Activated naive CD4-positive, alpha-beta T cell treated with anti-CD3 and anti-CD28 coated beads, Interleukin-2, amount 10 ng/mL, durations not matched to agents 7 days and 5 days (primary cell): ENCODE results near the gene CAMTA1.
"Not testable (repeated sequence)": the region's sequence is repeated elsewhere in the genome, so short reads cannot be mapped to it uniquely, and the experiment has no call there.

Experiments used
- CTCF ChIA-PET: fragments of 350-600 bp; sonication (Branson Sonifier 250); formaldehyde crosslinking; loops from one replicate; lab custom pipeline; 2021; ENCODE audit warnings: antibody characterized with exemption; lab: Charles Lee
- DNase-seq: peaks from one replicate; pipeline ENCODE4 v3.0.0-alpha.2; 2020
- H3K27ac Mint-ChIP-seq: one replicate; pipeline ENCODE4 v1.8.0; 2021; ENCODE audit warnings: mild to moderate bottlenecking, moderate library complexity, mixed read lengths
- H3K27me3 Mint-ChIP-seq: one replicate; pipeline ENCODE4 v1.8.0; 2021; ENCODE audit warnings: mild to moderate bottlenecking, mixed read lengths
- H3K36me3 Mint-ChIP-seq: one replicate; pipeline ENCODE4 v1.8.0; 2021; ENCODE audit warnings: mixed read lengths
- H3K4me1 Mint-ChIP-seq: one replicate; pipeline ENCODE4 v1.8.0; 2021; ENCODE audit warnings: mixed read lengths
- H3K4me3 Mint-ChIP-seq: one replicate; pipeline ENCODE4 v1.8.0; 2021; ENCODE audit warnings: mild to moderate bottlenecking, moderate library complexity, mixed read lengths
- H3K9me3 Mint-ChIP-seq: one replicate; pipeline ENCODE4 v1.8.0; 2021; ENCODE audit warnings: mixed read lengths

Gene CAMTA1

DNA sequence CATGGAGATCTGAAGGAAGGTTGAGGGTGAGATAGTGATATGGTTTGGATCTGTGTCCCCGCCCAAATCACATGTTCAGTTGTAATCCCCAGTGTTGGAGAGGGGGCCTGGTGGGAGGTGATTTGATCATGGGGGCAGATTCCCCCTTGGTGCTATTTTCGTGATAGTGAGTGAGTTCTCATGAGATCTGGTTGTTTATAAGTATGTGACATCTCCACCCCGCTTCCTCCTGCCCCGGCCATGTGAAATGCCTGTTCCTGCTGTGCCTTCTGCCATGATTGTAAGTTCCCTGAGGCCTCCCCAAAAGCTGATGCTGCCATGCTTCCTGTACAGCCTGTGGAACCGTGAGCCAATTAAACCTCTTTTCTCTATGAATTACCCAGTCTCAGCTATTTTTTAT is 533.9 kb downstream of the CAMTA1 start:
- CTCF ChIA-PET = interaction anchor here (0.6 kb wide), 1 partner anchor 236 kb away, joined by 4 read pairs; no protein-coding TSS in a partner anchor
- Mint-ChIP-seq H3K27ac (no peak overlapping the region), H3K27me3 (peaks cover 4% of the 10 kb centered on the region), H3K4me3 (no peak overlapping the region), H3K36me3 (no peaks in the 10 kb centered on the region), H3K9me3 (no peaks in the 10 kb centered on the region), H3K4me1 (no peaks in the 10 kb centered on the region)
- no peak for DNase-seq

DNA sequence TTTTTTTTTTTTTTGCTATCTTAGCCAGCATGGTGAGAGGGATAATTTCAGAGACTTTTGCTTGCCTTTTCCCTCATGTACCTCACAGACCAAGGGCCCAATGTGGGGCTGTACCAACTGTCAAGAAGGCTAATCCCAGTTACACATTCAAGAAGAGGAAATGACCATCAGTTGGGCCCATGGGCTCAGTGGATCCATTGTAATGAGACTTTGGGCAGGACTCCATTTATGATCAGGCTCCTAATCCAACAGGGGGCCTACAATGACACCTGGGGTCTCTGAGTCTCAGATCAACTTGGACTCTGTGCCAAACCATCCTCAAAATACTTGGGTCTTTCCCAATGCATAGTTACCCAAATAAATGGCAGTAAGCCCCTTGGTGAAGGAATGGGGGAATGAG is 535.4 kb downstream of the CAMTA1 start:
- H3K9me3 Mint-ChIP-seq = no peaks in the 10 kb centered on the region
- H3K36me3 Mint-ChIP-seq = no peaks in the 10 kb centered on the region
- H3K27ac Mint-ChIP-seq = no peak overlapping the region
- no peak for DNase-seq
- peaks cover 5% of the 10 kb centered on the region for H3K27me3 Mint-ChIP-seq
- no peaks in the 10 kb centered on the region for H3K4me1 Mint-ChIP-seq
- H3K4me3 Mint-ChIP-seq = no peak overlapping the region
- CTCF ChIA-PET = no interaction called here

- H3K27ac Mint-ChIP-seq = no peak overlapping the region
Measured at GRCh38 chr1:7322283-7322785, 537.1 kb downstream of the CAMTA1 start.

GRCh38 chr1:7322912-7323311 is 537.7 kb downstream of the CAMTA1 start:
- Mint-ChIP-seq H3K4me1 (no peaks in the 10 kb centered on the region), H3K4me3 (no peak overlapping the region), H3K36me3 (no peaks in the 10 kb centered on the region), H3K27ac (no peak overlapping the region), H3K27me3 (peaks cover 5% of the 10 kb centered on the region), H3K9me3 (no peaks in the 10 kb centered on the region)
- CTCF ChIA-PET = no interaction called here
- no peak for DNase-seq

More at GRCh38 chr1:7322283-7322785, 537.1 kb downstream of the CAMTA1 start:
- no peak for DNase-seq
- no peaks in the 10 kb centered on the region for H3K4me1 Mint-ChIP-seq
- CTCF ChIA-PET = no interaction called here
- H3K36me3 Mint-ChIP-seq = no peaks in the 10 kb centered on the region
- no peaks in the 10 kb centered on the region for H3K9me3 Mint-ChIP-seq
- H3K27me3 Mint-ChIP-seq = peaks cover 5% of the 10 kb centered on the region
- no peak overlapping the region for H3K4me3 Mint-ChIP-seq

GRCh38 chr1:7325254-7325653 is 540.0 kb downstream of the CAMTA1 start:
- H3K36me3 Mint-ChIP-seq = no peaks in the 10 kb centered on the region
- CTCF ChIA-PET = no interaction called here

GRCh38 chr1:7326366-7326765 is 541.1 kb downstream of the CAMTA1 start:
- no peak for DNase-seq
- H3K36me3 Mint-ChIP-seq = no peaks in the 10 kb centered on the region
- H3K27me3 Mint-ChIP-seq = peaks cover 5% of the 10 kb centered on the region
- H3K4me1 Mint-ChIP-seq = no peaks in the 10 kb centered on the region
- CTCF ChIA-PET = no interaction called here
- no peak overlapping the region for H3K27ac Mint-ChIP-seq
- no peaks in the 10 kb centered on the region for H3K9me3 Mint-ChIP-seq
- H3K4me3 Mint-ChIP-seq = no peak overlapping the region

More at GRCh38 chr1:7325254-7325653, 540.0 kb downstream of the CAMTA1 start:
- no peak overlapping the region for H3K27ac Mint-ChIP-seq
- peaks cover 5% of the 10 kb centered on the region for H3K27me3 Mint-ChIP-seq
- H3K4me3 Mint-ChIP-seq = no peak overlapping the region
- H3K9me3 Mint-ChIP-seq = no peaks in the 10 kb centered on the region
- no peak for DNase-seq
- no peaks in the 10 kb centered on the region for H3K4me1 Mint-ChIP-seq

- H3K4me3 Mint-ChIP-seq = no peak overlapping the region
- H3K27me3 Mint-ChIP-seq = peaks cover 5% of the 10 kb centered on the region
- H3K9me3 Mint-ChIP-seq = no peaks in the 10 kb centered on the region
- DNase-seq = no peak
- no peaks in the 10 kb centered on the region for H3K4me1 Mint-ChIP-seq
- no peaks in the 10 kb centered on the region for H3K36me3 Mint-ChIP-seq
- CTCF ChIA-PET = no interaction called here
- no peak overlapping the region for H3K27ac Mint-ChIP-seq
Measured at GRCh38 chr1:7327849-7328248, 542.6 kb downstream of the CAMTA1 start.

DNA sequence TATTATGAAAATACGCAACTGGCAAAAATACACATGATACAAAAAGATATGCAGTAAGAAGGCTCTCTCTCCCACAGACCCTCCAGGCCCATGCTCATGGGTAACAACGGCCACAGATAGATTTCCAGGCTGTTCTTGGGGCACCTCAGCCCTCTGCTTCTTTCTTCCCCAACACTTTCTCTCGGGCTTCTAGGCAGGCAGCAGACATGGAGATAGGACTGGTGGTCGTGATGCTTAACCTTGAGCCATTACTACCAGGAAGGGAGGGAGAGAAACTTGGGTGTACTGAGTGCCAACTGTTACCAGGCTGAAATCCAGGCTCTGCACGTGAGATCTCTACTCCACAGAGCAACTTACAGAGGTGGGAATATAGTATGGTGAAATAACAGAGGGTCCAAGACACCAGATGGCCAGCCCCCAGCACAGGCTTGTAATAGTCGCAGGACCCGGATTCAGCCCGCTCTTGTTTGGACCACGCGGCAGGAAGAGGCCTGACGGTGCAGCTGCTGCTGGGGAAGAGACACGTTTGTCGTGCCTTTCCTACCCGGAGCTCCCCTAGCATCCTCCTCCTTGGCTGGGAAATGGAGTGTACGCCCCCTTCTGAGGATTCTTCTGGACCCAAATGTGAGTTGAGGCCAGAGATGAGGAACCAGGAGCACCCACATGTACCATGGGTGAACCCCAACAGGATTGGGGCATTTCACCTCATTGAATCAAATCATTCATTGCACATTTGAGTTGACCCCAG is 544.8 kb downstream of the CAMTA1 start:
- CTCF ChIA-PET = no interaction called here
- no peak for DNase-seq
- Mint-ChIP-seq H3K4me3 (no peak overlapping the region), H3K9me3 (no peaks in the 10 kb centered on the region), H3K4me1 (no peaks in the 10 kb centered on the region), H3K27me3 (peaks cover 5% of the 10 kb centered on the region), H3K27ac (no peak overlapping the region), H3K36me3 (no peaks in the 10 kb centered on the region)

DNA sequence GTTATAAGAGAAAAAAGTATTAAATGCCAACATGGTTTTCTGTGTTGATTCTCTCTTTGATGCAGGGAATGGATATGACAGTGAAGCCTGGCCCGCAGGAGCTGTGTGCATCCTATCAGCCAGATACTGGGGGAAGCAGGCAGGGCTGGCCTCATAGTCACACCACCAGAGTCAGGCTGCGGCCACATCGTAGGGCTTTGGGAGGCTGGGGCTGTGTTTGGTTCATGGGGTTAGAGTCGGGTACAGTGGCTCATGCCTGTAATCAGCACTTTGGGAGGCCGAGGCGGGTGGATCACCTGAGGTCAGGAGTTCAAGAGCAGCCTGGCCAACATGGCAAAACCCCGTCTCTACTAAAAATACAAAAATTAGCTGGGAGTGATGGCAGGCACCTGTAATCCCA is 545.5 kb downstream of the CAMTA1 start:
- H3K9me3 Mint-ChIP-seq = not testable (repeated sequence)

GRCh38 chr1:7331926-7332535 is 546.8 kb downstream of the CAMTA1 start:
- Mint-ChIP-seq H3K4me1 (no peaks in the 10 kb centered on the region), H3K36me3 (no peaks in the 10 kb centered on the region), H3K27me3 (no peaks in the 10 kb centered on the region), H3K4me3 (no peak overlapping the region), H3K9me3 (no peaks in the 10 kb centered on the region), H3K27ac (no peak overlapping the region)
- no peak for DNase-seq
- CTCF ChIA-PET = no interaction called here

More for the DNA sequence above, 545.5 kb downstream of the CAMTA1 start:
- H3K4me3 Mint-ChIP-seq, H3K27me3 Mint-ChIP-seq, H3K4me1 Mint-ChIP-seq, DNase-seq, H3K36me3 Mint-ChIP-seq, CTCF ChIA-PET, H3K27ac Mint-ChIP-seq: not testable (repeated sequence)

DNA sequence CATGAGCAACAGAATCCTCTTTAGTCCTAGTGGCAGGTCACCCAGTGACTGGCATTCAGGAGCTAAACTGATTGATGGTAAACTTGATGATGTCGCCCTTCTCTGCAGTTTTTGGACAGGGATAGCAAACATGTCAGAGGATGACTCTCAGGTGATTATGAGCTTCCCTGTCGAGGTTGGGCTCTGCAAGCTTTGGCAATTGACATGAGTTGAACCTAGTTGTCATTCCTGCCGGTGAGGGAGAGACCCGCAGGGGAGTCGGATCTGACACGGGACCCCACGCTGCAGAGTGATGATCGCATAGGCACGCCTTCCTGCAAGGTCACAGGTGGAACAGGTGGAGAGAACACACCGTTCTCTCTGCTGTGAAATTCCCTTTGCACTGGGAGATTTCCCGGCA is 547.8 kb downstream of the CAMTA1 start:
- H3K27ac Mint-ChIP-seq = no peak overlapping the region
- H3K36me3 Mint-ChIP-seq = no peaks in the 10 kb centered on the region
- DNase-seq = no peak
- no peak overlapping the region for H3K4me3 Mint-ChIP-seq
- no peaks in the 10 kb centered on the region for H3K4me1 Mint-ChIP-seq
- no peaks in the 10 kb centered on the region for H3K9me3 Mint-ChIP-seq
- CTCF ChIA-PET = no interaction called here
- H3K27me3 Mint-ChIP-seq = no peaks in the 10 kb centered on the region

- Mint-ChIP-seq H3K27me3 (no peaks in the 10 kb centered on the region), H3K36me3 (no peaks in the 10 kb centered on the region), H3K4me3 (no peak overlapping the region), H3K9me3 (no peaks in the 10 kb centered on the region), H3K27ac (no peak overlapping the region), H3K4me1 (no peaks in the 10 kb centered on the region)
- CTCF ChIA-PET = no interaction called here
- no peak for DNase-seq
Measured at GRCh38 chr1:7333620-7334019, 548.4 kb downstream of the CAMTA1 start.

GRCh38 chr1:7334475-7335035 is 549.3 kb downstream of the CAMTA1 start:
- no peaks in the 10 kb centered on the region for H3K9me3 Mint-ChIP-seq
- no peak overlapping the region for H3K27ac Mint-ChIP-seq
- no peaks in the 10 kb centered on the region for H3K4me1 Mint-ChIP-seq
- no peak for DNase-seq
- CTCF ChIA-PET = no interaction called here
- no peaks in the 10 kb centered on the region for H3K36me3 Mint-ChIP-seq
- H3K27me3 Mint-ChIP-seq = no peaks in the 10 kb centered on the region
- H3K4me3 Mint-ChIP-seq = no peak overlapping the region

- CTCF ChIA-PET = no interaction called here
- Mint-ChIP-seq H3K27me3 (no peaks in the 10 kb centered on the region), H3K4me1 (no peaks in the 10 kb centered on the region), H3K36me3 (no peaks in the 10 kb centered on the region), H3K27ac (no peak overlapping the region), H3K4me3 (no peak overlapping the region), H3K9me3 (no peaks in the 10 kb centered on the region)
- no peak for DNase-seq
Measured at GRCh38 chr1:7335224-7335879, 550.1 kb downstream of the CAMTA1 start.
